ENCODE results near the gene PLXNA2.

PLXNA2 gene

DNA sequence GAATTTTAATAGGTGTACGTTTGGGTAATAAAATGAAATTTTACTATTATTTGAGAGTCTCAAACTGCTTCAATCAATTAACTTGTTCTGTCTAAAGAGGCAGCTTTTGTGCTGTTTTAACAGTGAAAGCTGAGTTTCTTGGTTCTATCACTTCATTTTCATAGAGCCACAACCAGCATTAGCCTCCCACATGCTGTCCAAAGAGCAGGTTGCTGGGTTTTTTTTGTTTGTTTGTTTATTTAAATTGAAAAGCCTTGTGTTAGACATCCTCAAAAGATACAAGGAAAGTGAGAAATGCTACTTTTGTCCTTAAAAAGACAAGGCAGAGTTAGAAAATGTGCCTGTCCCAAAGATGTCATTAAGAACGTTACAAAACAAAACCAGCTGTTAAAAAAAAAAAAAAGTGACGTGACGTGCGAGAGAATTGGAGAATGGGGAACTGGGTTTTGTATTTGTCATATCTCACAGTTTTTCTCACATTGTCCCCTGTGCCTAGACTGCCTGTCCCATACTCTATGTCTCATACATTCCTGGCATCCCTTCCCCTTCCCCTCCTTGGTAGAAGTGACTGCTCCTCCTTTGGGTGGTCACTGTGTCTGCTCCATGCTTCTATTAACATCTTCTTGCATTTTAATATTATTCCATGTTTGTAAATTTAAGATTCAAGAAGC lies 270.2 kb downstream of the PLXNA2 start:
- H3K36me3 Mint-ChIP-seq (ENCODE audit: low read depth): no peaks in the 10 kb centered on the region
- no peaks in the 10 kb centered on the region for H3K4me1 Mint-ChIP-seq (ENCODE audit: low read depth)
- H3K27me3 Mint-ChIP-seq (ENCODE audit: low read depth): peaks cover 50% of the 10 kb centered on the region
- H3K27ac Mint-ChIP-seq: no peak overlapping the region
- H3K4me3 Mint-ChIP-seq: no peak overlapping the region
- H3K9me3 Mint-ChIP-seq: no peaks in the 10 kb centered on the region

DNA sequence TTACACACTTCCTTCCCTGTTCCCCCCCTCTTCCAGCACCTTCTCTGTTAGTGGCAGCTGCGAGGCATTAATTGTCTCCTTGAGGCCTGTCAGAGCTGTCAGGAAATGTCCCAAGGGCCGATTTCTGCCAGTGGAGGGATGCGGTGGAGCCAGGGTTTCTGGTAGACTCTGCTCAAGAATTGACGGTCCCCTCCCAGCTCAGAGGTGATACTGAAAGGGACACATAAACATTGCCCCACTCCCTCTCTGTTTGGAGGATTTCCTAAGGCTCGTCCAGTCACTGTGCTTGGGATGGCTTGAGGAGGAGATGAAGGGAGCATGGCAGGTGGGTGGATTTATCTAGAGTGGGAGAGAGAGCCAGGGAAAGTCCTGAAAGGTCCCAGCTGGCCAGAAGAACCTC lies 271.8 kb downstream of the PLXNA2 start:
- Mint-ChIP-seq H3K9me3 (no peaks in the 10 kb centered on the region), H3K27me3 (ENCODE audit: low read depth) (peaks cover 48% of the 10 kb centered on the region), H3K27ac (no peak overlapping the region), H3K4me3 (no peak overlapping the region), H3K36me3 (ENCODE audit: low read depth) (no peaks in the 10 kb centered on the region), H3K4me1 (ENCODE audit: low read depth) (no peaks in the 10 kb centered on the region)

Measured in T-helper 1 cell treated with Interleukin-12 subunit alpha and Interleukin-12 subunit beta and Interleukin-4 antibody, amounts not matched to agents 30 μg/mL and 1 μg/mL, for 36 hours (primary cell).